K562 (cell line): ENCODE data around the gene PSMB10. TPM values are rescaled to one million over a fixed set of nuclear protein-coding genes. Genes with fewer than 3 reads are reported as not detected.

ENCODE experiments used
- ARHGAP35 ChIP-seq: fragments of 450-650 bp; IDR thresholded peaks from 2 replicates; pipeline ENCODE4 v1.6.1; 2018; ENCODE audit not compliant: partially characterized antibody
- CBFA2T2 ChIP-seq: fragments of 450-650 bp; conservative IDR thresholded peaks from 2 replicates; pipeline ENCODE4 v1.6.1; 2017; ENCODE audit warnings: mild to moderate bottlenecking
- DACH1 ChIP-seq: fragments of 450-650 bp; IDR thresholded peaks from 2 replicates; pipeline ENCODE4 v1.6.1; 2018; ENCODE audit not compliant: partially characterized antibody
- EP400 ChIP-seq: fragments of 450-650 bp; IDR thresholded peaks from 2 replicates; pipeline ENCODE4 v1.6.1; 2017; ENCODE audit warnings: antibody characterized with exemption, mild to moderate bottlenecking, moderate library complexity
- ERF ChIP-seq: fragments of 450-650 bp; formaldehyde crosslinking; IDR thresholded peaks from 2 replicates; pipeline ENCODE4 v1.4.0; 2020; ENCODE audit warnings: mild to moderate bottlenecking, mixed read lengths
- FOXA3 ChIP-seq, 2 experiments: fragments of 450-650 bp in 1 of 2; sonication (generic) in 1 of 2; formaldehyde crosslinking; IDR thresholded peaks in 1 of 2; conservative IDR thresholded peaks in 1 of 2; 2 replicates each; pipeline versions ENCODE4 v1.4.0 to v1.8.0; 2020 to 2022; ENCODE audit warnings: mild to moderate bottlenecking in 2 of 2, missing genetic modification reagents in 1 of 2
- GATA2 ChIP-seq: sonication (generic); formaldehyde crosslinking; IDR thresholded peaks from 2 replicates; pipeline ENCODE4 v1.4.0; 2020; ENCODE audit warnings: mild to moderate bottlenecking, missing genetic modification reagents
- KHSRP ChIP-seq: fragments of 450-650 bp; IDR thresholded peaks from 2 replicates; pipeline ENCODE4 v1.6.1; 2017
- MECOM ChIP-seq: fragments of 250-450 bp; sonication (Bioruptor Pico); IDR thresholded peaks from 2 replicates; pipeline ENCODE4 v1.8.0; 2022; ENCODE audit warnings: inconsistent platforms
- NCOA1 ChIP-seq: fragments of 450-650 bp; IDR thresholded peaks from 2 replicates; pipeline ENCODE4 v1.6.1; 2016; ENCODE audit warnings: low read depth
- PBX2 ChIP-seq, 2 experiments: IDR thresholded peaks in 1 of 2; conservative IDR thresholded peaks in 1 of 2; 2 replicates each; pipeline ENCODE4 v1.6.1; 2016; ENCODE audit warnings: low read depth in 2 of 2, mild to moderate bottlenecking in 1 of 2, missing compliant biosample characterization in 1 of 2, missing genetic modification characterization in 1 of 2, moderate library complexity in 1 of 2
- PTBP1 ChIP-seq: fragments of 200-400 bp; formaldehyde crosslinking; IDR thresholded peaks from 2 replicates; pipeline ENCODE4 v1.6.1; 2017; ENCODE audit warnings: low read depth, low read length
- SIN3B ChIP-seq: fragments of 450-650 bp; IDR thresholded peaks from 2 replicates; pipeline ENCODE4 v1.6.1; 2017; ENCODE audit warnings: low read depth, mild to moderate bottlenecking, moderate library complexity
- SPI1 ChIP-seq: IDR thresholded peaks from 2 replicates; pipeline ENCODE4 v1.6.1; 2011; ENCODE audit warnings: low read depth, low read length, control low read depth, borderline replicate concordance
- TCF7L2 ChIP-seq: fragments of 150-350 bp; IDR thresholded peaks from 2 replicates; pipeline ENCODE4 v1.6.1; 2016; ENCODE audit warnings: low read depth, mild to moderate bottlenecking, low read length, moderate library complexity
- TFAM ChIP-seq: fragments of 250-450 bp; sonication (Bioruptor Pico); conservative IDR thresholded peaks from 2 replicates; pipeline ENCODE4 v1.5.0; 2021; ENCODE audit warnings: mild to moderate bottlenecking, moderate library complexity
- TGIF2 ChIP-seq: sonication (generic); formaldehyde crosslinking; IDR thresholded peaks from 2 replicates; pipeline ENCODE4 v1.8.1; 2022; ENCODE audit warnings: mild to moderate bottlenecking, missing genetic modification reagents, moderate library complexity
- XRCC5 ChIP-seq: fragments of 200-400 bp; formaldehyde crosslinking; IDR thresholded peaks from 2 replicates; pipeline ENCODE4 v1.6.1; 2017; ENCODE audit warnings: low read depth, mild to moderate bottlenecking, low read length
- YBX1 ChIP-seq: fragments of 450-650 bp; IDR thresholded peaks from 2 replicates; pipeline ENCODE4 v1.7.1; 2016; ENCODE audit warnings: mild to moderate bottlenecking
- ZNF274 ChIP-seq: IDR thresholded peaks from 2 replicates; pipeline ENCODE4 v1.6.1; 2011; ENCODE audit warnings: low read depth, mild to moderate bottlenecking, low read length, moderate library complexity, borderline replicate concordance
- ZNF707 ChIP-seq: fragments of 250-450 bp; sonication (Bioruptor Pico); conservative IDR thresholded peaks from 2 replicates; pipeline ENCODE4 v1.8.0; 2022; ENCODE audit warnings: inconsistent platforms, mild to moderate bottlenecking, moderate library complexity
- polyA plus RNA-seq, 8 experiments: library from polyadenylated mRNA; depleted of rRNA in 4 of 8; stranded (reverse) in 5 of 8; unstranded in 3 of 8; fragments of >200 nt; fragmentation: Nextera tagmentation in 2 of 8; fragmentation: Illumina TruSeq in 1 of 8; extraction: Ambion mirVana in 2 of 8; extraction: Trizol in 1 of 8; gene quantifications; 2 replicates each; pipeline versions ENCODE4 v1.2.1 to v1.2.3, GENCODE V29; 2011 to 2014; ENCODE audit warnings: inconsistent platforms in 1 of 8, missing spikeins in 1 of 8
- total RNA-seq, 7 experiments: library from RNA; depleted of rRNA in 6 of 7; stranded (reverse); fragments of >200 nt in 6 of 7; fragmentation: Illumina TruSeq in 2 of 7; extraction: Trizol in 2 of 7; gene quantifications; 2 replicates each; pipeline versions ENCODE4 v1.2.1 to v1.2.3, GENCODE V29; 2011 to 2021; ENCODE audit warnings: low replicate concordance in 1 of 7
- TF ChIP-seq, protein P1 (sequence below): sonication (generic); formaldehyde crosslinking; IDR thresholded peaks from 2 replicates; pipeline ENCODE4 v1.4.0; 2020; ENCODE audit warnings: mild to moderate bottlenecking, missing genetic modification reagents
- TF ChIP-seq, protein P2 (sequence below): sonication (generic); formaldehyde crosslinking; IDR thresholded peaks from 2 replicates; pipeline ENCODE4 v1.8.0; 2022; ENCODE audit warnings: missing genetic modification reagents, mild to moderate bottlenecking, borderline replicate concordance

PSMB10 gene
- total and polyA plus RNA-seq, 9 of the 15 experiments (the other 6 are each of a cell fraction or from before 2014, with no cell fraction given) = 11.7 to 105 (median 51.0) TPM

DNA sequence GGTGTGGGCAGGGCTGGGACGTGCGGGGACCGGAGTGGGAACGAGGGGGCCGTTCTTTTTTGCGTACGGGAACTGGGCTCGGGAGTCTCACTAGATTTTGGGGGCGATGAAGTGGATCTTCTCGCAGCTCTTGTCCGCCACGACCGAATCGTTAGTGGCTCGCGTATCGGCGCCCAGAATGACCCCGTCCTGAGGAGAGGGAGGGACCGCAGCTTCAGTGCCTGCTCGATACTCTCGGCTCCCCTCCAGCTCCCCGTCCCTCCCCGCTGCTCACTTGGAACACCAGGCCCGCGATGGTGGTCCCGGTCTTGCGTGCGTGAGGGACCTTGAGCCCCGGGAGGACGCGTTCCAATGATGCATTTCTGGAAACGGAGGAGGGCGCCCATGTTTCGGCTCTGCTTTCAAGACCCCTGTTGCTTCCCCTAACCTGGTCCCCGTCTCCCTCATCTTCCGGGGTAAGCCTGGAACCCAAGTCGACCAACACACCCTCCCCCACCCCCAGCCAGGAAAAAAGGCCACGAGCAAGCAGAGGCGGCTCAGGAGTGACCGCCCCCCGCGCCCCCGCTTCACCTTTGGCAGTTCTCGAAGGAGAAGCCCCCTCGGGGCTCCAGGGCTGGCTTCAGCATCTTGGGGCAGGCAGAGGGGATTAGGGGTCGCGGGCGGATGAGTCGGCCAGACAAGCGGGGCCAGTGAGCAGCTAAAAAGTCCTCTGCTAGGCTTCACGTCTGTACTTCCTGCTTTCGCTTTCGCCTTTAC lies at the start of gene PSMB10 (continued):
- TF ChIP-seq, protein P1, sequence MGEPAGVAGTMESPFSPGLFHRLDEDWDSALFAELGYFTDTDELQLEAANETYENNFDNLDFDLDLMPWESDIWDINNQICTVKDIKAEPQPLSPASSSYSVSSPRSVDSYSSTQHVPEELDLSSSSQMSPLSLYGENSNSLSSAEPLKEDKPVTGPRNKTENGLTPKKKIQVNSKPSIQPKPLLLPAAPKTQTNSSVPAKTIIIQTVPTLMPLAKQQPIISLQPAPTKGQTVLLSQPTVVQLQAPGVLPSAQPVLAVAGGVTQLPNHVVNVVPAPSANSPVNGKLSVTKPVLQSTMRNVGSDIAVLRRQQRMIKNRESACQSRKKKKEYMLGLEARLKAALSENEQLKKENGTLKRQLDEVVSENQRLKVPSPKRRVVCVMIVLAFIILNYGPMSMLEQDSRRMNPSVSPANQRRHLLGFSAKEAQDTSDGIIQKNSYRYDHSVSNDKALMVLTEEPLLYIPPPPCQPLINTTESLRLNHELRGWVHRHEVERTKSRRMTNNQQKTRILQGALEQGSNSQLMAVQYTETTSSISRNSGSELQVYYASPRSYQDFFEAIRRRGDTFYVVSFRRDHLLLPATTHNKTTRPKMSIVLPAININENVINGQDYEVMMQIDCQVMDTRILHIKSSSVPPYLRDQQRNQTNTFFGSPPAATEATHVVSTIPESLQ (CRISPR knock-in tag) = no peak; the same call in 1 of the 2 replicates
- TF ChIP-seq EP400 (no peak; the same call in 1 of the 2 replicates), PTBP1 (no peak), SPI1 (no peak; the same call in 1 of the 2 replicates), FOXA3 (CRISPR knock-in tag; conservative IDR thresholded peaks at IDR 0.05 in 1 of 2, IDR thresholded peaks at IDR 0.05 in 1 of 2) (no peak), GATA2 (CRISPR knock-in tag) (no peak), ERF (no peak), ARHGAP35 (no peak), XRCC5 (no peak), DACH1 (no peak), ZNF274 (no peak), ZNF707 (CRISPR knock-in tag) (no peak), NCOA1 (0 out of 2 replicates have a peak, but pooled peaks have one; percentile 19), TCF7L2 (no peak), MECOM (CRISPR knock-in tag) (no peak), YBX1 (no peak), KHSRP (no peak), TGIF2 (CRISPR knock-in tag) (no peak), SIN3B (no peak), CBFA2T2 (no peak), TFAM (no peak), PBX2 (CRISPR knock-in tag; IDR thresholded peaks at IDR 0.05; ENCODE audit: low read depth) (no peak), PBX2 (tag; conservative IDR thresholded peaks at IDR 0.05; ENCODE audit: low read depth) (no peak)
- TF ChIP-seq, protein P2, sequence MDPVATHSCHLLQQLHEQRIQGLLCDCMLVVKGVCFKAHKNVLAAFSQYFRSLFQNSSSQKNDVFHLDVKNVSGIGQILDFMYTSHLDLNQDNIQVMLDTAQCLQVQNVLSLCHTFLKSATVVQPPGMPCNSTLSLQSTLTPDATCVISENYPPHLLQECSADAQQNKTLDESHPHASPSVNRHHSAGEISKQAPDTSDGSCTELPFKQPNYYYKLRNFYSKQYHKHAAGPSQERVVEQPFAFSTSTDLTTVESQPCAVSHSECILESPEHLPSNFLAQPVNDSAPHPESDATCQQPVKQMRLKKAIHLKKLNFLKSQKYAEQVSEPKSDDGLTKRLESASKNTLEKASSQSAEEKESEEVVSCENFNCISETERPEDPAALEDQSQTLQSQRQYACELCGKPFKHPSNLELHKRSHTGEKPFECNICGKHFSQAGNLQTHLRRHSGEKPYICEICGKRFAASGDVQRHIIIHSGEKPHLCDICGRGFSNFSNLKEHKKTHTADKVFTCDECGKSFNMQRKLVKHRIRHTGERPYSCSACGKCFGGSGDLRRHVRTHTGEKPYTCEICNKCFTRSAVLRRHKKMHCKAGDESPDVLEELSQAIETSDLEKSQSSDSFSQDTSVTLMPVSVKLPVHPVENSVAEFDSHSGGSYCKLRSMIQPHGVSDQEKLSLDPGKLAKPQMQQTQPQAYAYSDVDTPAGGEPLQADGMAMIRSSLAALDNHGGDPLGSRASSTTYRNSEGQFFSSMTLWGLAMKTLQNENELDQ (CRISPR knock-in tag) = 0 out of 2 replicates have a peak, but pooled peaks have one; percentile 55
